ENCODE measurements around the gene HTR3E. TPM values are rescaled to one million over a fixed set of nuclear protein-coding genes. Genes with fewer than 3 reads are reported as not detected.

The HTR3E gene
- total RNA-seq, 3 donors from 2014 or later (not counting 1 experiment from before 2014, with no cell fraction given) = not detected

DNA sequence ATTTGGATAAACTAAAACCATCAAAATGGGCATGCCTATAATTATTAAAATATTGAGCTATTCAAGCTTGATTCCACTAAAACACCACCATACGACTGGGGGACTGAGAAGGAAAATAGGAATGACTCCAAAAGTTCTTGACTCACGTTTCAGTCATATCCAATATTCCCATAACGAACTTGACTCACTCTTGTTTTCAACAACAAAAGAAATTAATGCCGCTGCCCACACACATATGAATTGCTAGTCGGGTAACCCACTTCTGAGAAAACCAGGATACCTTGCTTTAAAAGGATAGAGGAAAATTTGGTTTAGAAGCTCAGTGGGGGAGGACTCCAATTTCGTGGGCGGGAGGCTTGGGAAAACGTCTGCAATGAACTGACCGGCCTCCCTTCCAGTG is 38.8 kb upstream of the HTR3E start:
- Mint-ChIP-seq H3K9me3 (no peaks in the 10 kb centered on the region), H3K36me3 (no peaks in the 10 kb centered on the region), H3K4me3 (no peak overlapping the region), H3K4me1 (no peaks in the 10 kb centered on the region), H3K27me3 (ENCODE audit: low read depth in 2 of 2) (no peaks in the 10 kb centered on the region), H3K27ac (no peak overlapping the region)
- Histone ChIP-seq H3K27ac (ENCODE audit: low read length) (no peak overlapping the region), H3K27me3 (ENCODE audit: control insufficient read depth, insufficient read depth, low read length) (no peaks in the 10 kb centered on the region), H3K4me1 (ENCODE audit: control insufficient read depth, insufficient read depth, low read length) (no peaks in the 10 kb centered on the region), H3K9me3 (ENCODE audit: control insufficient read depth, insufficient read depth, low read length) (no peaks in the 10 kb centered on the region), H3K4me3 (ENCODE audit: low read length) (no peak overlapping the region), H3K36me3 (ENCODE audit: control insufficient read depth, insufficient read depth, low read length) (no peaks in the 10 kb centered on the region)
- TF ChIP-seq, protein P1, sequence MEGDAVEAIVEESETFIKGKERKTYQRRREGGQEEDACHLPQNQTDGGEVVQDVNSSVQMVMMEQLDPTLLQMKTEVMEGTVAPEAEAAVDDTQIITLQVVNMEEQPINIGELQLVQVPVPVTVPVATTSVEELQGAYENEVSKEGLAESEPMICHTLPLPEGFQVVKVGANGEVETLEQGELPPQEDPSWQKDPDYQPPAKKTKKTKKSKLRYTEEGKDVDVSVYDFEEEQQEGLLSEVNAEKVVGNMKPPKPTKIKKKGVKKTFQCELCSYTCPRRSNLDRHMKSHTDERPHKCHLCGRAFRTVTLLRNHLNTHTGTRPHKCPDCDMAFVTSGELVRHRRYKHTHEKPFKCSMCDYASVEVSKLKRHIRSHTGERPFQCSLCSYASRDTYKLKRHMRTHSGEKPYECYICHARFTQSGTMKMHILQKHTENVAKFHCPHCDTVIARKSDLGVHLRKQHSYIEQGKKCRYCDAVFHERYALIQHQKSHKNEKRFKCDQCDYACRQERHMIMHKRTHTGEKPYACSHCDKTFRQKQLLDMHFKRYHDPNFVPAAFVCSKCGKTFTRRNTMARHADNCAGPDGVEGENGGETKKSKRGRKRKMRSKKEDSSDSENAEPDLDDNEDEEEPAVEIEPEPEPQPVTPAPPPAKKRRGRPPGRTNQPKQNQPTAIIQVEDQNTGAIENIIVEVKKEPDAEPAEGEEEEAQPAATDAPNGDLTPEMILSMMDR (IDR thresholded peaks at IDR 0.05) = no peak
- 86% methylated on average over 9 of the region's 9 CpGs for WGBS (ENCODE audit: insufficient coverage)
- DNase-seq (no peak), ATAC-seq (no peak)
- intact Hi-C loops (cut with micrococcal nuclease) = no loop called here

DNA sequence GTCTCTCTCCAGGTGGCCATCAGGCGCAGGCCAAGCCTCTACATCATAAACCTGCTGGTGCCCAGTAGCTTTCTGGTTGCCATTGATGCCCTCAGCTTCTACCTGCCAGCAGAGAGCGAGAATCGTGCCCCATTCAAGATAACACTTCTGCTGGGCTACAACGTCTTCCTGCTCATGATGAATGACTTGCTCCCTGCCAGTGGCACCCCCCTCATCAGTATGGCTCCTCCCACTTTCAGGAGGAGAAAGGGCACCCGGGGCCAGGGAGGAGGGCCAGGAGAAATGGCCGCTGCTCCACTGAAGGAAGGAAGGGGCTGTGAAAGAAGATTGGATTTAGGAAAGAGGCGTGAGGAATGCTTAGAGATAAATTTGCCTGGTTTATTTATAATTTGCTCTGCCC is 37.4 kb upstream of the HTR3E start:
- Histone ChIP-seq H3K9me3 (ENCODE audit: control insufficient read depth, insufficient read depth, low read length) (no peaks in the 10 kb centered on the region), H3K4me1 (ENCODE audit: control insufficient read depth, insufficient read depth, low read length) (no peaks in the 10 kb centered on the region), H3K27ac (ENCODE audit: low read length) (no peak overlapping the region), H3K36me3 (ENCODE audit: control insufficient read depth, insufficient read depth, low read length) (no peaks in the 10 kb centered on the region), H3K4me3 (ENCODE audit: low read length) (no peak overlapping the region), H3K27me3 (ENCODE audit: control insufficient read depth, insufficient read depth, low read length) (no peaks in the 10 kb centered on the region)
- ATAC-seq (no peak), DNase-seq (no peak)
- no peaks in the 10 kb centered on the region for H3K36me3 Mint-ChIP-seq
- no peak overlapping the region for H3K4me3 Mint-ChIP-seq
- no peaks in the 10 kb centered on the region for H3K9me3 Mint-ChIP-seq
- H3K27ac Mint-ChIP-seq = no peak overlapping the region
- no peaks in the 10 kb centered on the region for H3K27me3 Mint-ChIP-seq (ENCODE audit: low read depth in 2 of 2)
- intact Hi-C loops (cut with micrococcal nuclease) = no loop called here
- no peaks in the 10 kb centered on the region for H3K4me1 Mint-ChIP-seq
- TF ChIP-seq, protein P1 (IDR thresholded peaks at IDR 0.05) = no peak
- WGBS (ENCODE audit: insufficient coverage) = 50% methylated on average over 7 of the region's 7 CpGs

DNA sequence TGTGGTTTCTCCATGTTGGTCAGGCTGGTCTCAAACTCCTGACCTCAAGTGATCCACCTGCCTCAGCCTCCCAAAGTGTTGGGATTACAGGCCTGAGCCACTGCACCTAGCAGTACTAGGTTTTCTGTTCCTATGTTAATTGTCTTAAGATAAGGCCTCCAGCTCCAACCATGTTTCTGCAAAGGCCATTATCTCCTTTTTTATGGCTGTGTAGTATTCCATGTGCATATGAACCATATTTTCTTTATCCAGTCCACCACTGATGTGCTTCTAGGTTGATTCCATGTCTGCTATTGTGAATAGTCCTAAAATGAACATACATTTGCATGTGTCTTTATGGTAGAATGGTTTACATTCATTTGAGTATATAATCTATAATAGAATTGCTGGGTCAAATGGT is 34.2 kb upstream of the HTR3E start:
- Histone ChIP-seq H3K4me1 (ENCODE audit: control insufficient read depth, insufficient read depth, low read length) (no peaks in the 10 kb centered on the region), H3K4me3 (ENCODE audit: low read length) (no peak overlapping the region), H3K27me3 (ENCODE audit: control insufficient read depth, insufficient read depth, low read length) (no peaks in the 10 kb centered on the region), H3K36me3 (ENCODE audit: control insufficient read depth, insufficient read depth, low read length) (no peaks in the 10 kb centered on the region), H3K9me3 (ENCODE audit: control insufficient read depth, insufficient read depth, low read length) (no peaks in the 10 kb centered on the region), H3K27ac (ENCODE audit: low read length) (no peak overlapping the region)
- Mint-ChIP-seq H3K9me3 (no peaks in the 10 kb centered on the region), H3K27ac (no peak overlapping the region), H3K27me3 (ENCODE audit: low read depth in 2 of 2) (peaks cover 0 to 8% of the 10 kb centered on the region in 2 donors), H3K4me1 (no peaks in the 10 kb centered on the region), H3K36me3 (no peaks in the 10 kb centered on the region), H3K4me3 (no peak overlapping the region)
- intact Hi-C loops (cut with micrococcal nuclease) = no loop called here
- no peak for ATAC-seq
- TF ChIP-seq, protein P1 (IDR thresholded peaks at IDR 0.05) = no peak
- no peak for DNase-seq

DNA sequence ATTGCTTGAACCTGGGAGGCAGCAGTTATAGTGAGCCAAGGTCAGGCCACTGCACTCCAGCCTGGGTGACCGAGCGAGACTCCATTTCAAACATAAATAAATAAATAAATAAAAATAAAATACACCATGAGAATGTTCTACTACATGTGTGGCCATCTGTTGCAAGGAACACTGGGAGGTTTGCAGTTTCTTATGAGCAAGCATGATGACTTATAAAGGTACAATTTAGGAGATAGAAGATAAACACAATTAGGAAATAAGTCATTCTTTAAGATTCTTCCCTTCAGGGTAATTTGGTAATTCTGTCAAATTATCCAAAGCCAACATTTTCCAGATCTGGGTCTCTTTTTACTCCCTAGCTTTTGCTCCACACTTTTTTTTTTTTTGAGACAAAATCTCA is 30.7 kb upstream of the HTR3E start:
- Histone ChIP-seq H3K9me3 (ENCODE audit: control insufficient read depth, insufficient read depth, low read length) (no peaks in the 10 kb centered on the region), H3K27me3 (ENCODE audit: control insufficient read depth, insufficient read depth, low read length) (no peaks in the 10 kb centered on the region), H3K36me3 (ENCODE audit: control insufficient read depth, insufficient read depth, low read length) (no peaks in the 10 kb centered on the region), H3K4me1 (ENCODE audit: control insufficient read depth, insufficient read depth, low read length) (no peaks in the 10 kb centered on the region), H3K27ac (ENCODE audit: low read length) (no peak overlapping the region), H3K4me3 (ENCODE audit: low read length) (no peak overlapping the region)
- Mint-ChIP-seq H3K27ac (no peak overlapping the region), H3K36me3 (no peaks in the 10 kb centered on the region), H3K4me1 (no peaks in the 10 kb centered on the region), H3K27me3 (ENCODE audit: low read depth in 2 of 2) (peaks cover 7 to 16% of the 10 kb centered on the region in 2 donors), H3K9me3 (no peaks in the 10 kb centered on the region), H3K4me3 (no peak overlapping the region)
- WGBS (ENCODE audit: insufficient coverage) = no CpG with 5 or more reads among the region's 2 CpGs
- ATAC-seq = no peak
- TF ChIP-seq, protein P1 (IDR thresholded peaks at IDR 0.05) = no peak
- DNase-seq = no peak
- intact Hi-C loops (cut with micrococcal nuclease) = no loop called here
